ENCODE measurements around the gene RAB44. TPM values are rescaled to one million over a fixed set of nuclear protein-coding genes. Genes with fewer than 3 reads are reported as not detected.

RAB44 gene
- total and polyA plus RNA-seq, 2 of the 13 experiments (the other 11 are each of a cell fraction or from before 2014, with no cell fraction given): not detected

- TF ChIP-seq ZNF318 (CRISPR knock-in tag; IDR thresholded peaks at IDR 0.05) (no peak), HBP1 (CRISPR knock-in tag; IDR thresholded peaks at IDR 0.05; ENCODE audit: low read depth) (peak; percentile 56; the same call in 1 of the 2 replicates), POGK (CRISPR knock-in tag; conservative IDR thresholded peaks at IDR 0.05) (peak; percentile 2; the same call in 1 of the 2 replicates), MED1 (CRISPR knock-in tag; IDR thresholded peaks at IDR 0.05) (peak; percentile 87), MEF2D (CRISPR knock-in tag; IDR thresholded peaks at IDR 0.05) (peak; percentile 45; the same call in 1 of the 2 replicates), ZNF704 (CRISPR knock-in tag; IDR thresholded peaks at IDR 0.05; ENCODE audit: borderline replicate concordance) (no peak), ZNF263 (CRISPR knock-in tag; IDR thresholded peaks at IDR 0.05) (peak; percentile 44; the same call in 1 of the 2 replicates), PHF8 (CRISPR knock-in tag; IDR thresholded peaks at IDR 0.05) (no peak; the same call in 1 of the 2 replicates), BCL6 (CRISPR knock-in tag; IDR thresholded peaks at IDR 0.05) (peak; percentile 55; the same call in 1 of the 2 replicates), ZFP37 (CRISPR knock-in tag; IDR thresholded peaks at IDR 0.05; ENCODE audit: borderline replicate concordance) (peak; percentile 64; the same call in 1 of the 2 replicates), ZNF644 (CRISPR knock-in tag; IDR thresholded peaks at IDR 0.05; ENCODE audit: low read depth) (0 out of 2 replicates have a peak, but pooled peaks have one; percentile 34), CEBPZ (IDR thresholded peaks at IDR 0.05; ENCODE audit: low read length) (no peak)
Observed at GRCh38 chr6:36677753-36678487, 19.7 kb upstream of the RAB44 start (continued).
